Dendritic cell treated with granulocyte-macrophage colony-stimulating factor and Interleukin-4, amounts not matched to agents 40 ng/mL and 50 ng/mL, for 4 days (primary cell): ENCODE measurements around the gene AFF3.

Experiments used
- H3K27ac Mint-ChIP-seq: one replicate; pipeline ENCODE4 v1.8.0; 2022; ENCODE audit warnings: mild to moderate bottlenecking, mixed read lengths
- H3K27me3 Mint-ChIP-seq: one replicate; pipeline ENCODE4 v1.8.0; 2022; ENCODE audit warnings: mild to moderate bottlenecking, mixed read lengths
- H3K36me3 Mint-ChIP-seq: one replicate; pipeline ENCODE4 v1.8.0; 2022; ENCODE audit warnings: low read depth, mixed read lengths
- H3K4me1 Mint-ChIP-seq: one replicate; pipeline ENCODE4 v1.8.0; 2022; ENCODE audit warnings: low read depth, mixed read lengths
- H3K4me3 Mint-ChIP-seq: one replicate; pipeline ENCODE4 v1.8.0; 2022; ENCODE audit warnings: mild to moderate bottlenecking, moderate library complexity, mixed read lengths
- H3K9me3 Mint-ChIP-seq: one replicate; pipeline ENCODE4 v1.8.0; 2022; ENCODE audit warnings: mixed read lengths
- intact Hi-C: fragments of 100-400 bp; cut with micrococcal nuclease; formaldehyde crosslinking; loops from one replicate; pipeline ENCODE4 v1.15.0; 2022

Gene AFF3

GRCh38 chr2:99918389-99918788 is 224.0 kb downstream of the AFF3 start:
- no peak overlapping the region for H3K4me3 Mint-ChIP-seq
- no peaks in the 10 kb centered on the region for H3K36me3 Mint-ChIP-seq
- intact Hi-C loops = no loop called here

GRCh38 chr2:99915108-99915675 is 227.2 kb downstream of the AFF3 start:
- Mint-ChIP-seq H3K27ac (no peak overlapping the region), H3K36me3 (no peaks in the 10 kb centered on the region), H3K4me3 (no peak overlapping the region), H3K4me1 (no peaks in the 10 kb centered on the region), H3K27me3 (no peaks in the 10 kb centered on the region), H3K9me3 (no peaks in the 10 kb centered on the region)
- intact Hi-C loops = no loop called here

More at GRCh38 chr2:99918389-99918788, 224.0 kb downstream of the AFF3 start:
- Mint-ChIP-seq H3K9me3 (peaks cover 9% of the 10 kb centered on the region), H3K4me1 (no peaks in the 10 kb centered on the region), H3K27ac (no peak overlapping the region), H3K27me3 (no peaks in the 10 kb centered on the region)

GRCh38 chr2:99911736-99912135 is 230.7 kb downstream of the AFF3 start:
- H3K9me3 Mint-ChIP-seq = no peaks in the 10 kb centered on the region
- H3K36me3 Mint-ChIP-seq = no peaks in the 10 kb centered on the region
- no peaks in the 10 kb centered on the region for H3K4me1 Mint-ChIP-seq
- no peak overlapping the region for H3K4me3 Mint-ChIP-seq
- intact Hi-C loops = no loop called here
- H3K27ac Mint-ChIP-seq = no peak overlapping the region
- H3K27me3 Mint-ChIP-seq = no peaks in the 10 kb centered on the region

GRCh38 chr2:99910902-99911301 is 231.5 kb downstream of the AFF3 start:
- intact Hi-C loops = no loop called here

DNA sequence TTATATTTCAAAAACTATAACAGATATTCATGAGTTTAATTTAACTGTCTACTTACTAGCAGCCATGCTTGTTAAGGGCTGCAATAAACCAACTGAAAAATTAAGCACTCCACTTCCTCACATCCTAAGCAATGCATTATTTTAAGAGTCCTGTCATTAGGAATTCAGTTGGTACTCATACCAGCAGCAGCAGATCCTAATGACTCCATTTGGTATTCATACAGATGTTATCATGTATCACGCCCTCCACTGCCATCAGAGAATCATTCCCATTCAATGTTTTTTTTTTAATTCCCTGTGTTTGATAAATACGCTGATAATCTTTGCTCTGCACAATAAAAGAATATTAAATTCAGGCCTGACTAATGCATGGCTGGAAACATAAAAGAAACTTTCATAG is 236.8 kb downstream of the AFF3 start:
- Mint-ChIP-seq H3K4me3 (no peak overlapping the region), H3K36me3 (no peaks in the 10 kb centered on the region), H3K27me3 (no peaks in the 10 kb centered on the region), H3K4me1 (no peaks in the 10 kb centered on the region), H3K9me3 (no peaks in the 10 kb centered on the region), H3K27ac (no peak overlapping the region)
- intact Hi-C loops = no loop called here

More at GRCh38 chr2:99910902-99911301, 231.5 kb downstream of the AFF3 start:
- Mint-ChIP-seq H3K4me1 (no peaks in the 10 kb centered on the region), H3K36me3 (no peaks in the 10 kb centered on the region), H3K27ac (no peak overlapping the region), H3K4me3 (no peak overlapping the region), H3K27me3 (no peaks in the 10 kb centered on the region), H3K9me3 (no peaks in the 10 kb centered on the region)

DNA sequence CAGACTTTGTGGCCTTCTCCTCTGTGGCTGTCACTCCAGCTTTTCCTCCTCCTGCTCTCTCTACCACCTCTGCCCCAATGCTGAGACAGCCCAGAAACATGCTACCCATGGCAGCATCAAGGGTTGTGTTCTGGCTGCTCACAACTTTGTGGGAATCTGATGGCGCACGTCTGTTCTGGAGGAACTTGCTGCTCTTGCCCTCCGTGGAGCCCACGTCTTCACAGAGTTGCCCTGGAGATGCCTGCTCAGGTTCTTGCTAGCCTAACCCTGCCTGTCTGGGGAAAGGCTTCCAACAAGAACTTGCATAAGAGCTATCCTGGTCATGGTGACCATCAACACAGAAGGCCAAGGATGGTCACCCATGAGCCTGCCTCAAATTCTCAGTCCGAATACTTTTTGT is 237.4 kb downstream of the AFF3 start:
- Mint-ChIP-seq H3K9me3 (no peaks in the 10 kb centered on the region), H3K27ac (no peak overlapping the region), H3K27me3 (no peaks in the 10 kb centered on the region), H3K4me1 (no peaks in the 10 kb centered on the region), H3K36me3 (no peaks in the 10 kb centered on the region), H3K4me3 (no peak overlapping the region)
- intact Hi-C loops = no loop called here

- Mint-ChIP-seq H3K9me3 (no peaks in the 10 kb centered on the region), H3K27me3 (no peaks in the 10 kb centered on the region), H3K36me3 (no peaks in the 10 kb centered on the region), H3K4me1 (peaks cover 3% of the 10 kb centered on the region), H3K4me3 (no peak overlapping the region), H3K27ac (no peak overlapping the region)
- intact Hi-C loops = no loop called here
Measured at GRCh38 chr2:99903981-99904380, 238.4 kb downstream of the AFF3 start.

- Mint-ChIP-seq H3K4me1 (peaks cover 15% of the 10 kb centered on the region), H3K27ac (no peak overlapping the region)
- intact Hi-C loops = no loop called here
Measured at GRCh38 chr2:99900556-99900955, 241.8 kb downstream of the AFF3 start.

DNA sequence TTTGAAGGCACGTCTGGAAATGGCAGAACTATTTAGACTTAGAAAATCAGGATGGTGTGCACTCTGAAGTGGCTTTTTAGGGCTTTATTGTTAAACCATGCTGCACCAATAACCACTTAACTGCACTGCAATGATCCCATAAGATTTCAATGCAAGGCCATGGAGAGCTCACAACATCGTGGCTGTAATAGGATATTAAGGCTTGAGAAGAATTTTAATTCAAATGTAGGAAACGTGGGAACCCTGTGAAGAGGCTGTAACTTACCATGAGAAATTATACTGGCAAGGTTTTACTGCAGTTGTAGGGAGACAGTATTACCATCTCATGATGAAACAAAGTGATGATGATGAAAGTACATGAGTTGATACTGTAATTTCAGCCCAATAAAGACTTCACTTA is 242.5 kb downstream of the AFF3 start:
- no peaks in the 10 kb centered on the region for H3K27me3 Mint-ChIP-seq
- intact Hi-C loops = no loop called here
- no peaks in the 10 kb centered on the region for H3K36me3 Mint-ChIP-seq
- no peak overlapping the region for H3K27ac Mint-ChIP-seq
- H3K4me1 Mint-ChIP-seq = peaks cover 15% of the 10 kb centered on the region
- no peaks in the 10 kb centered on the region for H3K9me3 Mint-ChIP-seq
- no peak overlapping the region for H3K4me3 Mint-ChIP-seq

More at GRCh38 chr2:99900556-99900955, 241.8 kb downstream of the AFF3 start:
- H3K36me3 Mint-ChIP-seq = no peaks in the 10 kb centered on the region
- no peaks in the 10 kb centered on the region for H3K9me3 Mint-ChIP-seq
- no peaks in the 10 kb centered on the region for H3K27me3 Mint-ChIP-seq
- no peak overlapping the region for H3K4me3 Mint-ChIP-seq

- Mint-ChIP-seq H3K4me3 (no peak overlapping the region), H3K27ac (no peak overlapping the region), H3K36me3 (no peaks in the 10 kb centered on the region), H3K27me3 (no peaks in the 10 kb centered on the region), H3K4me1 (peaks cover 15% of the 10 kb centered on the region), H3K9me3 (no peaks in the 10 kb centered on the region)
- intact Hi-C loops = no loop called here
Measured at GRCh38 chr2:99899058-99899855, 243.1 kb downstream of the AFF3 start.

DNA sequence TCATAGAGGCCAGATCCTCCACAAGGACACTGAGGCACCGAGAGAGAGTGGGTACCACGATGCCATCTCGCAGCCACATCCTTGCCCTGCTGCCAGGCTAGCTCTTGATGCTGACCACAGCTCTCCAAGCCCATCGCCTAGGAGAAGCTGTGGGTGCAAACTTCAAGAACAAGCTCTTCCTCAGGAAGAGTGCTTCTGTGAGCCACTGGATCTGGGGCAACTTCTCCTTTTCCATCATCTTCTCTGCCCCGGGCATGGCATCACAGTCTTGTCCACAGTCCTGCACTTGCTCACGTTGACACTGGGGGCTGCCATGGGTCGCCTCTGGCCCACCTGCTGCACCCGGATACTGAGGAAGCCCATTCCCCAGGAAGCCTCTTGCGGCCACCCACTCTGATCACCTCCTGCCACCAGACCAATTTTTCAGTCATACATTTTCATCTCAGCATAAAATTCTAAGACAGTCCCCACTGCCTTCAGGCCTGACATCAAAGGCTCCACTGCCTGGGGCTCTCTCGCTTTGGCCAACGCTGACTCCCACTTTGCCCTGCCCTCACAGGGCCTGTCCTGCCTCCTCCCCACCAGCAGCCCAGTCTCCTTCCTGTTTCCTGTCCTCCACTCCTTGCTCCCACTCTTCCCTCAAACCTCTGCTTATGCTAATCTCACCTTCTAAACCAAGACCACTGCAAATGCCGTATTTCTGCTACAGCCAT is 243.9 kb downstream of the AFF3 start:
- H3K27me3 Mint-ChIP-seq = no peaks in the 10 kb centered on the region
- H3K36me3 Mint-ChIP-seq = no peaks in the 10 kb centered on the region
- intact Hi-C loops = no loop called here
- no peak overlapping the region for H3K4me3 Mint-ChIP-seq
- H3K9me3 Mint-ChIP-seq = no peaks in the 10 kb centered on the region
- H3K4me1 Mint-ChIP-seq = peaks cover 15% of the 10 kb centered on the region
- no peak overlapping the region for H3K27ac Mint-ChIP-seq

DNA sequence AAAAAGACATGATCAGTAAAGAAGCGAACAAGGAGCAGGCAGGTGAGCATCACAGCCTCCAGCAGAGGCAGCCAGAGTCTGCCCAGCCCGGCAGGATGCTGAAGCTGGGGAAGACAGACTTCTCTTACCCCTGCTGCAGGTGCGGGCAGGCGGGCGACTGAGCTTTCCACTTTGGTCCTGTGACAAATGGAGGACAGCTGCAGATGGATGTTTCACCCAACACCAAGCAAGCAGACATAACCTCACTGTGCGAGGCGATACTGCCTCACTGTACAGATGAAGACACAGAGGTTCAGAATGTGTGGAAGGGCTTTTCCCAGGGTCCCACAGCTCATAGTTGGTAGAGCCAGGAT is 251.0 kb downstream of the AFF3 start:
- intact Hi-C loops = no loop called here
- H3K9me3 Mint-ChIP-seq = no peaks in the 10 kb centered on the region
- H3K4me3 Mint-ChIP-seq = no peak overlapping the region
- H3K4me1 Mint-ChIP-seq = no peaks in the 10 kb centered on the region
- H3K27ac Mint-ChIP-seq = no peak overlapping the region
- no peaks in the 10 kb centered on the region for H3K36me3 Mint-ChIP-seq
- H3K27me3 Mint-ChIP-seq = no peaks in the 10 kb centered on the region

- H3K4me1 Mint-ChIP-seq = no peaks in the 10 kb centered on the region
- no peaks in the 10 kb centered on the region for H3K27me3 Mint-ChIP-seq
- H3K27ac Mint-ChIP-seq = no peak overlapping the region
- intact Hi-C loops = no loop called here
- no peaks in the 10 kb centered on the region for H3K9me3 Mint-ChIP-seq
- no peak overlapping the region for H3K4me3 Mint-ChIP-seq
- no peaks in the 10 kb centered on the region for H3K36me3 Mint-ChIP-seq
Measured at GRCh38 chr2:99890568-99891427, 251.6 kb downstream of the AFF3 start.

DNA sequence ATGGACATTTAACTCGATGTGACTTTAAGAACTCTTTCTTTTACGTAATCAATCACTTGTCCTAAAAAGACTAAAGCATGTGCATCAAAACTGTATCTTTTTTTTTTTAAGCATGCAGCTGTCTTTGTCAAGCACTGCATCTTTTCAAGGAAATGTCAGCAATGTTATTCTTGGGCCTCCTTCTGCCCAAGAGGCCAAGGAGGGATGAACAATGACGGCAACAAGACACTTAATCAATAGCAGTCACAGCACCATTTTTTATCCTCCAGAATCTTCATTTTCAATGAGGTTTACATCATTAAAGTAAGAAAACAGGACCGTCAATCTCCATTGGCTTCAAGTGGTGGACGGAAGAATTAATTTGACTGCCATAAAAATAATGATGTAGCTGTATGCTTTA is 253.8 kb downstream of the AFF3 start:
- H3K4me3 Mint-ChIP-seq = no peak overlapping the region
- H3K36me3 Mint-ChIP-seq = no peaks in the 10 kb centered on the region
- peaks cover 2% of the 10 kb centered on the region for H3K27me3 Mint-ChIP-seq
- no peak overlapping the region for H3K27ac Mint-ChIP-seq
- H3K4me1 Mint-ChIP-seq = peaks cover 2% of the 10 kb centered on the region
- no peaks in the 10 kb centered on the region for H3K9me3 Mint-ChIP-seq
- intact Hi-C loops = no loop called here
